ENCODE measurements around the gene MTERF1. TPM values are rescaled to one million over a fixed set of nuclear protein-coding genes. Genes with fewer than 3 reads are reported as not detected.

The MTERF1 gene
- total and polyA plus RNA-seq, 2 experiments from 2014 or later, result 7.8 to 12.0 TPM

DNA sequence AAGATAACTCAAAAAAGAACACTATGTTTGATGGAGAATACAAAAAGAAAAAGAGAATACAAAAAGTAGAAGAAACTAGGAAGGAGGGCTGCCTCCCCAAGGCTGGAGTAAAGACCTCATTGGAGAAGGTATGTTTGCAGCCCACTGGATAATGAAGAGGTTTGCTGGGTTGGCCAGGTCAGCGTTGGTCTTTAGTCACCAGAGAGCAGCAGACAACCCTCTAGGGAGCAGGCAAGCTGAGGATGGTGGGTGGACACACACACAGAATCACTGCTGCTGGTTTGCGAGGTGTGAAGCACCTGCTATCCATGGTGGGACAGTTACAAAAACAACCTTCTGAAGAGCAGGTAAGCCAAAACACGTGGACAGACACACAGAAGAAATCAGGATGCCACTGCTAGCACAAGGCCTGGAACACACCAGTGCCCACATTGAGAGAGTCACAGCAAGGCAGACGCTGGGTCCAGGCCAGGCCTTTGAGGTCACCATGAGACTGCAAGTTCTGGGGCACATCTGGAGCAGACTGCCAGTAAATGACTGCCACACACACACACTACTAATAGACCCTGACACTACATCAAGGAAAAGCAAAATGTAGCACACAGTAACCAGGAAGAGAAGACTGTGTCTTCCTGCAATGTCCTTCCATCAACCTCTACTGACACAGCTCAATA, 43.0 kb downstream of the MTERF1 start:
- no peak for DNase-seq (ENCODE audit: low read depth in 1 of 2, low spot score in 1 of 2)
- TF ChIP-seq CTCF (IDR thresholded peaks at IDR 0.05; ENCODE audit: low read depth, low read length), result no peak

GRCh38 chr7:91835826-91836368, 44.6 kb downstream of the MTERF1 start:
- TF ChIP-seq CTCF (IDR thresholded peaks at IDR 0.05; ENCODE audit: low read depth, low read length), result no peak
- Histone ChIP-seq H3K27ac (no peak overlapping the region), H3K36me3 (no peaks in the 10 kb centered on the region), H3K27me3 (no peaks in the 10 kb centered on the region), H3K9me3 (ENCODE audit: low read depth) (no peaks in the 10 kb centered on the region), H3K4me1 (ENCODE audit: low read depth) (no peaks in the 10 kb centered on the region), H3K4me3 (no peak overlapping the region)
- DNase-seq (ENCODE audit: low read depth in 1 of 2, low spot score in 1 of 2), result peak in 1 of 2 donors; percentile 20

More for the DNA sequence above, 43.0 kb downstream of the MTERF1 start:
- no peaks in the 10 kb centered on the region for H3K9me3 ChIP-seq (ENCODE audit: low read depth)
- no peaks in the 10 kb centered on the region for H3K27me3 ChIP-seq
- H3K27ac ChIP-seq, result no peak overlapping the region
- no peak overlapping the region for H3K4me3 ChIP-seq
- no peaks in the 10 kb centered on the region for H3K36me3 ChIP-seq
- no peaks in the 10 kb centered on the region for H3K4me1 ChIP-seq (ENCODE audit: low read depth)

DNA sequence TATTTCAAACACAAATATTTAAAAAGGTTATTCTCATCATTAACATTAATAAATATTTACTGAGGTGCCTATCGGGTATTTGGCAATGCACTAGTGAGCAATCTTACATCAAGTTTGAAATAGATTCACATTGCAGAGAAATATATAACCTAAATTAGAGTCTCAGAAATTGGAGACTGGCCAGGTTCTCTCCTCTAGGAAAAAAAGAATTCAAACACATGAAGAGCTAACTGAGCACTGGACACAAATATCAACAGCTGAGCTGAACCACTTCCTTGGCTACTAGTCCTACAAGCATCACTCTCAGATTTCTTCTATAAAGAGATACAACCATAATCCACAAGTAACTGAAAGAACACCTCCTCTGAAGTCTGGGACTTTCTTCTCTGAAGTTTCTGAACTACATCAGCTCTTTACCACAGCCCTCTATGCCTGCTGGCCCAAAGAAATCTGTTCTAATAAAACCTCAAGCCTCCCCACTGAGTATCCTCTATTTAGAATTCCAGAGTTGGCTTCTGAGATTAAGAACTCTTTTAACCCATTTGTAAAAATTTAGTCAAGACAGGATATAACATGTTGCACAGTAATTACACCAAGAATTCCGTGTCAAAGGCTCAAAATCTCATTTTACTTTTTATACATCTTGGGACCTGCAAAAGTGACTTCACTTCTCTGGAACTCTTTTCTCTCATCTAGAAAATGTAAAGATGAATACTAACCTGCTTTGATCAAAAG, 45.2 kb downstream of the MTERF1 start:
- DNase-seq (ENCODE audit: low read depth in 1 of 2, low spot score in 1 of 2), result no peak
- Histone ChIP-seq H3K27me3 (no peaks in the 10 kb centered on the region), H3K36me3 (no peaks in the 10 kb centered on the region), H3K27ac (no peak overlapping the region), H3K4me3 (no peak overlapping the region), H3K4me1 (ENCODE audit: low read depth) (no peaks in the 10 kb centered on the region), H3K9me3 (ENCODE audit: low read depth) (no peaks in the 10 kb centered on the region)
- TF ChIP-seq CTCF (IDR thresholded peaks at IDR 0.05; ENCODE audit: low read depth, low read length), result no peak

DNA sequence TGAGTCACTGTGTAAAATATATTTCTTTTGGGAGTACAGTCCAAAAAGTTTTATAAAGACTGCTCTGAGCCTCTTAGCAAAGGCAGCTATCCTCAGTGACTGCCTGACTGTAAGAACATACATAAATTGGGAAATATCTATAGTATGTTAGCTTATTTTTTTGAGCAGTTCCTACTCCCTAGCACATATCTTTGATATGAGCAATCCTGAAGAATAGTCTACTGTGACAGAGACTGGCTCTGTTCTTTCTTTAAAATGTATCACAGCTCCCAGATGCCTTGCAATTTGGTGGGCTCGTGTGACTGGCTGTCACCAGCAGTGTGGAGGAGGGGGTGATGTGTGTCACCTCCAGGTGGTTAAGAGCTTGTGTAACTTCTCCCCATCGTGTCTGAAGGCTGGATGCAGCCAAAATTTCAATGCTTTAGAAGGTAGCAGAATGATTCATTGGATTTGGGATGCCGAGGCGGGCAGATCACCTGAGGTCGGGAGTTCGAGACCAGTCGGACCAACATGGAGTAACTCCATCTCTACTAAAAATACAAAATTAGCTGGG, 47.9 kb downstream of the MTERF1 start:
- Histone ChIP-seq H3K4me1 (ENCODE audit: low read depth) (no peaks in the 10 kb centered on the region), H3K27me3 (no peaks in the 10 kb centered on the region), H3K4me3 (no peak overlapping the region), H3K36me3 (no peaks in the 10 kb centered on the region), H3K27ac (no peak overlapping the region), H3K9me3 (ENCODE audit: low read depth) (no peaks in the 10 kb centered on the region)
- no peak for TF ChIP-seq CTCF (IDR thresholded peaks at IDR 0.05; ENCODE audit: low read depth, low read length)
- DNase-seq (ENCODE audit: low read depth in 1 of 2, low spot score in 1 of 2), result no peak

DNA sequence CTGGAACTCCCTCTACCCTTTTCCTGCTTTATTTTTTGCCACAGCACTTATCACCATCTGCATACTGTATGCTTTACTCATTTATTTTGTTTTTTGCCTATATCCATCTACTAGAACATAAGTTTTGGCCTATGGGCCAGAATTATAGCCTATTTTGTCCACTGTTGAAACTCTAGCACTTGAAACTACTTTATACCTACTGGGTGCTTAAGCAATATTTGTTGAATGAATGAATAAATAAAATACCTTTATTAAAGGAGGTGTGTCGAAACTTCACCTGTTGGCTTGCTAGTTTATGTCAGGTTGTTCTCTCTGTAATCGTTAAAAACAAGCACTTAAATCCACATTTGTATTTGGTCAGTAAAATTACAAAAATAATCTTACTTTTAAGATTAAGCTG, 53.3 kb downstream of the MTERF1 start:
- H3K27ac ChIP-seq, result no peak overlapping the region
- H3K4me1 ChIP-seq (ENCODE audit: low read depth), result no peaks in the 10 kb centered on the region
- H3K27me3 ChIP-seq, result no peaks in the 10 kb centered on the region
- no peaks in the 10 kb centered on the region for H3K9me3 ChIP-seq (ENCODE audit: low read depth)
- DNase-seq (ENCODE audit: low read depth in 1 of 2, low spot score in 1 of 2), result no peak
- TF ChIP-seq CTCF (IDR thresholded peaks at IDR 0.05; ENCODE audit: low read depth, low read length), result no peak
- no peak overlapping the region for H3K4me3 ChIP-seq
- H3K36me3 ChIP-seq, result no peaks in the 10 kb centered on the region
